ENCODE measurements around the gene DRAP1. TPM values are rescaled to one million over a fixed set of nuclear protein-coding genes. Genes with fewer than 3 reads are reported as not detected.

Gene DRAP1
- total RNA-seq, 6 donors from 2014 or later = 60.3 to 111 (median 80.0) TPM

GRCh38 chr11:65921033-65921555 lies 1.9 kb downstream of the DRAP1 start:
- H3K4me1 ChIP-seq = peaks cover 34 to 39% (median 35%) of the 10 kb centered on the region in 4 donors
- peak overlapping the region in 1 of 4 donors; percentile 99 for H3K27ac ChIP-seq
- H3K27me3 ChIP-seq = no peaks in the 10 kb centered on the region
- TF ChIP-seq CTCF (IDR thresholded peaks at IDR 0.05) = no peak
- TF ChIP-seq POLR2AphosphoS5 (IDR thresholded peaks at IDR 0.05) = no peak
- TF ChIP-seq EP300 (IDR thresholded peaks at IDR 0.05) = no peak
- TF ChIP-seq POLR2A (IDR thresholded peaks at IDR 0.05) = no peak
- H3K4me3 ChIP-seq = peak overlapping the region in 1 of 4 donors; percentile 83
- H3K9me3 ChIP-seq = no peaks in the 10 kb centered on the region
- ATAC-seq (ENCODE audit: low FRiP score in 2 of 2) (no peak), DNase-seq (no peak)
- H3K36me3 ChIP-seq = peaks cover 0 to 25% (median 11%) of the 10 kb centered on the region in 4 donors
- WGBS, 2 donors = 91 to 97% methylated on average over 7 to 12 of the region's 12 CpGs

- ATAC-seq (ENCODE audit: low FRiP score in 2 of 2) = no peak
- H3K27ac ChIP-seq = no peak overlapping the region
- 92 to 95% methylated on average over 9 to 10 of the region's 10 CpGs for WGBS, 2 donors
- H3K27me3 ChIP-seq = no peaks in the 10 kb centered on the region
- no peak for DNase-seq
- H3K4me1 ChIP-seq = peaks cover 26 to 31% (median 27%) of the 10 kb centered on the region in 4 donors
- TF ChIP-seq POLR2A (IDR thresholded peaks at IDR 0.05) (no peak), POLR2AphosphoS5 (IDR thresholded peaks at IDR 0.05) (no peak), CTCF (IDR thresholded peaks at IDR 0.05) (no peak), EP300 (IDR thresholded peaks at IDR 0.05) (no peak)
- no peak overlapping the region for H3K4me3 ChIP-seq
- peaks cover 0 to 25% (median 11%) of the 10 kb centered on the region in 4 donors for H3K36me3 ChIP-seq
- H3K9me3 ChIP-seq = no peaks in the 10 kb centered on the region
These were observed 2.6 kb downstream of the DRAP1 start for GRCh38 chr11:65921876-65922275.

- TF ChIP-seq POLR2A (IDR thresholded peaks at IDR 0.05) (no peak), CTCF (IDR thresholded peaks at IDR 0.05) (no peak), POLR2AphosphoS5 (IDR thresholded peaks at IDR 0.05) (no peak), EP300 (IDR thresholded peaks at IDR 0.05) (no peak)
- H3K36me3 ChIP-seq = peaks cover 0 to 21% (median 11%) of the 10 kb centered on the region in 4 donors
- peaks cover 19 to 24% (median 21%) of the 10 kb centered on the region in 4 donors for H3K4me1 ChIP-seq
- H3K27ac ChIP-seq = no peak overlapping the region
- ATAC-seq (ENCODE audit: low FRiP score in 2 of 2) (no peak), DNase-seq (no peak)
- H3K4me3 ChIP-seq = no peak overlapping the region
- no peaks in the 10 kb centered on the region for H3K9me3 ChIP-seq
- H3K27me3 ChIP-seq = no peaks in the 10 kb centered on the region
- WGBS, 2 donors = 63% methylated on average over 3 of the region's 3 CpGs; no CpG with 5 or more reads in 1 of the 2 donors
These were observed 3.3 kb downstream of the DRAP1 start for GRCh38 chr11:65922565-65922964.

- no peak for TF ChIP-seq CTCF (IDR thresholded peaks at IDR 0.05)
- TF ChIP-seq EP300 (IDR thresholded peaks at IDR 0.05) = no peak
- no peak for TF ChIP-seq POLR2AphosphoS5 (IDR thresholded peaks at IDR 0.05)
- no peak for TF ChIP-seq POLR2A (IDR thresholded peaks at IDR 0.05)
- no peaks in the 10 kb centered on the region for H3K27me3 ChIP-seq
- peaks cover 0 to 21% (median 11%) of the 10 kb centered on the region in 4 donors for H3K36me3 ChIP-seq
- H3K27ac ChIP-seq = no peak overlapping the region
- no peak overlapping the region for H3K4me3 ChIP-seq
- H3K4me1 ChIP-seq = peaks cover 8 to 20% (median 14%) of the 10 kb centered on the region in 4 donors
- no peak for DNase-seq
- no peak for ATAC-seq (ENCODE audit: low FRiP score in 2 of 2)
- WGBS, 2 donors = 73 to 84% methylated on average over 2 of the region's 2 CpGs
- H3K9me3 ChIP-seq = no peaks in the 10 kb centered on the region
These were observed 6.2 kb downstream of the DRAP1 start for GRCh38 chr11:65925397-65925796.
